Stimulated activated CD8-positive, alpha-beta memory T cell treated with anti-CD3 and anti-CD28 coated beads, Interleukin-12 subunit alpha, Interleukin-12 subunit beta, amount 100 ng/mL, for 1 hour (primary cell): ENCODE measurements around the gene ZFHX3.
"Not testable (repeated sequence)": the region's sequence is repeated elsewhere in the genome, so short reads cannot be mapped to it uniquely, and the experiment has no call there.

ENCODE experiments used
- DNase-seq: peaks from one replicate; pipeline ENCODE4 v3.0.0-alpha.2; 2020; ENCODE audit warnings: low read depth

ZFHX3 gene

DNA sequence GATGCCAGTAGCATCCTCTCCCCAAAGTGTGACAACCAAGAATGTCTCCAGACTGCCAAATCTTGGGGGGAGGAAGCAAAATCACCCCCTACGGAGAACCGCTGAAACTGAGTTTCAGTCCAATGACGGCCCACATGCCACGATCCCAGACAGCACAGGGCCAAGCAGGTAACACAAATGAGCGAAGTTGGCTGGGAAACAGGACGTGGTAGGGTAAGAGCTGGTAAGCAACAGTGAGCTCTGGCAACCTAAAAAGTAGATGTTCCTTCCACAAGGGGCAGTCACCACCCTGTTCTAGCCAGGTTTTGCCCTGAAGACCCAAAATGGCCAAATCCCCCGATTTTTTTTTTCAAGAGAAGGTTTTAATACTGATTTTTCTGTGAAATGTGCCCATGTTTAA is 25.4 kb downstream of the ZFHX3 start:
- DNase-seq: no peak

DNA sequence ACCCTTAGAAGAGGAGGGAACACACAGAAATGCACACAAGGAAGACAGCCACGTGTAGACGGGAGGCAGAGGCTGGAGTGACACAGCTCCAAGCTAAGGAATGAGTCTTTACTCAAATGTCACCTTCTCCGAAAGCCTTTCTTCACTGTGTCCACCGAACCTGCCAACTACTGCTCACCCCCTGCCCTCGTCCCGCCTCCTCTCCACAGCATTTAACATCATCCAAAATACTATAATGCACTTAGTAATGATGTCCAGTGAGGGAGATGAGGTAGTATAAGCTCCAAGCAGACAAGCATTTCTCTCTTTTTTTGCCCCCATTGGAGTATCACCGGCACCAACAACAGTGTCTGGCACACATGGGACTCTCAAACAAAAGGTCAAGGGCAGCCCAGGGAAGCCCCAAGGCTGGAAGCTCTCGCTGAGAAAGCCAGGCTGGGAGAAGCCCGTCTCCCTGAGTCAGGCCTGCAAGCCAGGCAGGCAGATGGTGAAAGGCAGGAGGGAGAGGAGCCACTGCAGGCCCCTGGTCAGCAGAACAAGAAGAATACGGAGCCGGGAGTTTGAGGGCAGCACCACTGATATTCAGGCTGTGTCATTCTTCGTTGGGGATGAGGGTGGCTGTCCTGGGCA is 25.9 kb downstream of the ZFHX3 start:
- DNase-seq: no peak

GRCh38 chr16:73020409-73020884 is 27.5 kb downstream of the ZFHX3 start:
- no peak for DNase-seq

GRCh38 chr16:73019457-73020362 is 28.2 kb downstream of the ZFHX3 start:
- no peak for DNase-seq

DNA sequence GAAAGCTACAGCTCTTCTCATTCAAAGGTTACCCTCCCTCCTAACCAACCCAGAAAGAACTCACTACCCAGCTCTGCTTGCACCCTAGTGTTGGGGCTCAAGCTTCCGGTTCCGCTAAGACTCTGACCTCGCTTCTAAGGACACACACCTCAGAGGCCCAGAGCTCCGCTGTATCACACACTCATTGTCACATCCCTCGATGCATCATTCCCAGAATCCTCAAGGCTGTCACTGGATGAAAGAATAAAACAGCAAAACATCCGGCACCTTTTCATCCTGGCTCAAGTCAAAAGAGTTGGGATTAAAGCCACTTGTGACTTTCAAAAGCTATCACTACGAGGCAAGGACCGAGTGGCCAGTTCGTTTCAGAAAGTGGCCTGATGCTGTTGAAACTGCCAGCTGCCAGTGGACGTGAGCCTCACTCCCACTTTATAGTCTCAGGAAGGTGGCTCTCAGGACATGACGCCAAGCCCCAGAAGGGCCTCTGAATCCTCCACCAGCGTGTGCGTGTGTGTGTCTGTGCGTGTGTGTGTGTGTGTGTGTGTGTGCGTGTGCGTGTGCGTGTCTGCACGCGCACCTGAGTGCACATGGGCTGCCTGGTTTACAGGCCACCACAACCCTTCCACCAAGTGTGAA is 29.0 kb downstream of the ZFHX3 start:
- no peak for DNase-seq

GRCh38 chr16:73017321-73017720 is 30.6 kb downstream of the ZFHX3 start:
- DNase-seq: no peak

- DNase-seq: no peak
These were observed 31.5 kb downstream of the ZFHX3 start for GRCh38 chr16:73016488-73016830.

GRCh38 chr16:73015612-73016487 is 32.1 kb downstream of the ZFHX3 start:
- DNase-seq: no peak

DNA sequence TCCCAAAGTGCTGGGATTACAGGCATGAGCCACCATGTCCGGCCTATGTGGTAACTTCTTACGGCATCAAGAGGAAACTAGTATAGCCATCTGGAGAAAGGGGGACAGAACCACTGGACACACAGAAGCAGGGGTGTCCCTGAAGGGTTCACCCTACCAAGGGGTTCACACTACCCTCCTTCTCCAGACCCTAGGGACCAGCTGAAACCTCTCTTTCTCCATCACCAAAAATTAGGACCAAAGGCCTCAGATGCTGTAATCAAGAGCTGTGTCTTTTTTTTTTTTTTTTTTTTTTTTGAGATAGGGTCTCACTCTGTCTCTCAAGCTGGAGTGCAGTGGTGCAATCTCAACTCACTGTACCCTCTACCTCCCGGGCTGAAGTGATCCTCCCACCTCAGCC is 33.2 kb downstream of the ZFHX3 start:
- DNase-seq: no peak

- no peak for DNase-seq
These were observed 34.0 kb downstream of the ZFHX3 start for GRCh38 chr16:73013974-73014373.

DNA sequence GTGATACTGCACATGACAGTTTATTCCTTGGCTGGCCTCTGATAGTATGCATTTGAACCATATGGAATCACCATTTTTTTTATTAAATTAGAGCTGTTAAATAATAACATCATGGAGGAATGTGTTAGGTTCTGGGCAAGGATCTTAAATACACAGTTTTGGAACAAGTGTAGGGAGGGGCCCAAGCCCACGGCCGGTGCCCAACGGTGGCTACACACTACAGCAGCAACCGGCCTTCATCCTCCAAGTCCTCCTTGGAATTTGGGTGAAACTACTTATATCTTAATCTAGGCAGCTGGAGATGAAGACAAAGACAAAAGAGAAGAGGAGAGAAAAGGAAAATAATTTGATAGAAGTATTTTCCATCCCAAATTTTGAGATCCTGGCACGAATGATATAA is 35.6 kb downstream of the ZFHX3 start:
- DNase-seq: no peak

GRCh38 chr16:73011926-73012325 is 36.0 kb downstream of the ZFHX3 start:
- DNase-seq: no peak

- DNase-seq: no peak
These were observed 37.7 kb downstream of the ZFHX3 start for GRCh38 chr16:73010150-73010676.

- not testable (repeated sequence) for DNase-seq
These were observed 38.2 kb downstream of the ZFHX3 start for GRCh38 chr16:73009710-73010109.

- DNase-seq: no peak
These were observed 41.9 kb downstream of the ZFHX3 start for GRCh38 chr16:73006026-73006425.

GRCh38 chr16:73002866-73003265 is 45.1 kb downstream of the ZFHX3 start:
- DNase-seq: no peak

DNA sequence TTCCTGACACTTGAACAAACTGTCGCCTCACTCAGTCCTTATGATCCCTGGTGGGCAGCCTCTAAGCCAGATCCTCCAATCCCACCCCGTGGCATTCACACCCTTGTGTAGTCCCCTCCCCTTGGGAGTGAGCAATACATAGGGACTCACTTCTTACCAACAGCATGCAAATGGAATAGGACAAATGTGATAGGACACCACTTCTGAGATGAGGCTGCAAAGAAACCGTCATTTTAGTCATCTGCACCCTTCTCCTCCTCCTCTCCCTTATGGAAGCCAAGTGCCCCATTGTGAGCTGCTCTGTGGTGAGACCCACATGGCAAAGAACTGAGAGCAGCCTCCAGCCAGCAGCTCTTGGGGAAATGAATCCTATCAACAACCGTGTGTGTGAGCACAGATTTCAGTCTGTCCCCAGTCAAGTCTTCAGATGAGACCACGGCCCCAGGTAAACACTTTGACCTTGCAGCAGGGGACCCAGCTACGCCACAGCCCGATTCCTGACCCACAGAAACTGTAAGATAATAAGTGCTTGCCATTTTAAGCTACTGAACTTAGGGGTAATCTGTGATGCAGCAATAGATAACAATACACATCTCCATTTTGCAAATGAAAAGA is 46.9 kb downstream of the ZFHX3 start:
- DNase-seq: no peak

- no peak for DNase-seq
These were observed 47.7 kb downstream of the ZFHX3 start for GRCh38 chr16:73000020-73000906.

DNA sequence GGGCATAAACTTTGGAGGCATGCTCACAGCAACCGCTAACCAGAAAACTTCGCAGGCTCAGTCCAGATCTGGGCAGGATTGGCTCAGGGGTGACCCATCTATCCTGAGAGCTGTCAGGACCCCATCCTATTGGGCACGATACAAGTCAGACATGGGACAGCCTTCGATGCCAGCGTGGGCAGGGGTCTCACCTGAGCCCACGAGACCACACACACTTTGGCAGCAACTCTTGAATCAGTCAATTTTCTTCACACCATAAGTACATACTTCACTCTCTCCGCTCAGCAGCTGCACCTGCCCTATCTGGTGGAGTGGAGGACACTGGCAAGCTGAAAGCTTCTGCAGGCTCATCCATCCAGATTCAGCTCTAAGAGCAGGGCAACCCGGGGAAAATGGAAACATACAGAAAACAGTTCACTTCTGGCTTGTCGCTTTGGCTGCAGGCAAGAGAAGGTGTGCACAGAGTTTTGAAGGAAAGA is 48.3 kb downstream of the ZFHX3 start:
- no peak for DNase-seq

DNA sequence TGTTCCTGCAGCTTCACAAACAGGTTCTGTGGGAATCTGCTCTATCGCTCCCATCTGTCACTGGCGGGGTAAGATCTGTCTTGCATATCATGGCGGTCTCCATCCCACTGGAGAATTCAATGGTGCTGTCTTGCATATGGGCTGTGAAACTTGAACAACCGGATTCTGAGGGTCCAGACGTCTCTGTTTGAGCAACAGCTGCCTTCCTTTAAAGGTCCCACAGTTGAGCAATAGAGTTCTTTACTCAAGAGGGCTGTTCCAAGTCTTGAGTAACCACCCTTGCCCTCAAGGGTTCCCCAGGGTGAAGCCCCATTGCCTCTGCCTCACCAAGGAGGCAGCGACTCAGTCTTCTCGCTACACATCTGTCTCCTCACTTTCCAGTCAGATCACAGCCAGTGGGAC is 50.8 kb downstream of the ZFHX3 start:
- no peak for DNase-seq
